Endothelial cell of umbilical vein (primary cell): ENCODE data around the gene PDE4B. TPM values are rescaled to one million over a fixed set of nuclear protein-coding genes. Genes with fewer than 3 reads are reported as not detected.

ENCODE experiments used
- BruUV-seq: library from RNA; stranded (reverse); fragments of 400-500 nt; replicated peaks from 2 replicates; lab custom pipeline; 2021; lab: Mats Ljungman, UMichigan
- CTCF ChIA-PET: fragments of 300-600, 350-600 bp; sonication (Branson Sonifier 250); formaldehyde crosslinking; loops from one replicate; lab custom pipeline; 2021; ENCODE audit warnings: antibody characterized with exemption, inconsistent platforms; lab: Charles Lee
- POLR2A ChIA-PET: fragments of 300-600, 350-600 bp; sonication (Branson Sonifier 250); formaldehyde crosslinking; loops from one replicate; lab custom pipeline; 2021; ENCODE audit warnings: antibody characterized with exemption, inconsistent platforms; lab: Charles Lee
- DNase-seq: peaks from one replicate; pipeline ENCODE4 v3.0.0-alpha.2; 2011; ENCODE audit warnings: low read depth, low spot score
- FAIRE-seq: peaks from 2 replicates; lab custom pipeline; 2011; peaks lifted over from hg19 to GRCh38; lab: Jason Lieb, UNC
- H2AFZ ChIP-seq: 2 replicates; pipeline ENCODE4 v1.6.0; 2012; ENCODE audit warnings: low read depth, low read length, control low read depth, inconsistent platforms
- H3K27ac ChIP-seq: 2 replicates; pipeline ENCODE4 v1.5.1; 2011; ENCODE audit warnings: low read depth, mild to moderate bottlenecking, control low read depth, low read length, moderate library complexity; ENCODE audit not compliant: insufficient read depth
- H3K27me3 ChIP-seq, 2 experiments: 2 replicates each; pipeline versions ENCODE4 v1.6.0 to v1.6.1; 2011; ENCODE audit warnings: low read length in 2 of 2, mixed read lengths in 1 of 2; ENCODE audit not compliant: control insufficient read depth in 2 of 2, insufficient read depth in 2 of 2
- H3K36me3 ChIP-seq, 2 experiments: 2 replicates in 1 of 2; 3 replicates in 1 of 2; pipeline ENCODE4 v1.5.1; 2011; ENCODE audit warnings: low read length in 2 of 2, mild to moderate bottlenecking in 1 of 2, moderate library complexity in 1 of 2; ENCODE audit not compliant: control insufficient read depth in 2 of 2, insufficient read depth in 2 of 2; ENCODE audit errors: extremely low read depth in 1 of 2
- H3K4me1 ChIP-seq: 3 replicates; pipeline ENCODE4 v1.5.1; 2011; ENCODE audit warnings: mild to moderate bottlenecking, low read length; ENCODE audit not compliant: control insufficient read depth, insufficient read depth; ENCODE audit errors: extremely low read depth
- H3K4me2 ChIP-seq: 2 replicates; pipeline ENCODE4 v1.6.1; 2011; ENCODE audit warnings: low read length, control low read depth, mixed read lengths; ENCODE audit not compliant: insufficient read depth
- H3K4me3 ChIP-seq, 3 experiments: fragments of 200-600 bp in 1 of 3; sonication (generic), shearing (Covaris generic) in 1 of 3; replicated peaks in 1 of 3; 2 replicates each; pipeline ENCODE4 v1.5.1; 2011 to 2016; ENCODE audit warnings: control low read depth in 3 of 3, low read length in 3 of 3, mild to moderate bottlenecking in 2 of 3, inconsistent platforms in 1 of 3, low read depth in 1 of 3, moderate library complexity in 1 of 3; ENCODE audit not compliant: insufficient read depth in 1 of 3
- H3K79me2 ChIP-seq: 2 replicates; pipeline ENCODE4 v1.6.0; 2012; ENCODE audit warnings: low read length, inconsistent platforms; ENCODE audit not compliant: control insufficient read depth, insufficient read depth
- H3K9ac ChIP-seq: replicated peaks from 2 replicates; pipeline ENCODE3; 2011; ENCODE audit warnings: low read length, control low read depth; ENCODE audit not compliant: insufficient read depth; ENCODE audit errors: extremely low read depth
- H3K9me1 ChIP-seq: replicated peaks from 3 replicates; pipeline ENCODE4 v1.6.0; 2011; ENCODE audit warnings: mild to moderate bottlenecking, low read length; ENCODE audit not compliant: control insufficient read depth, insufficient read depth; ENCODE audit errors: extremely low read depth
- H3K9me3 ChIP-seq: replicated peaks from 2 replicates; pipeline ENCODE4 v1.5.1; 2012; ENCODE audit warnings: low read length, inconsistent platforms; ENCODE audit not compliant: control insufficient read depth, insufficient read depth
- H4K20me1 ChIP-seq: replicated peaks from 2 replicates; pipeline ENCODE3; 2011; ENCODE audit warnings: mild to moderate bottlenecking, low read length; ENCODE audit not compliant: control insufficient read depth, insufficient read depth; ENCODE audit errors: extremely low read depth
- EZH2 ChIP-seq: IDR thresholded peaks from 2 replicates; pipeline ENCODE4 v1.6.1; 2012; ENCODE audit warnings: borderline replicate concordance, low read depth, mild to moderate bottlenecking, moderate library complexity, low read length, inconsistent platforms; ENCODE audit not compliant: severe bottlenecking
- FOS ChIP-seq: IDR thresholded peaks from 2 replicates; pipeline ENCODE4 v1.6.1; 2011; ENCODE audit warnings: mild to moderate bottlenecking, low read length, moderate library complexity, borderline replicate concordance; ENCODE audit not compliant: insufficient read depth
- GATA2 ChIP-seq: IDR thresholded peaks from 2 replicates; pipeline ENCODE4 v1.7.0; 2011; ENCODE audit warnings: low read depth, mild to moderate bottlenecking, moderate library complexity, mixed read lengths, low read length; ENCODE audit not compliant: insufficient read length, insufficient read depth
- JUN ChIP-seq: IDR thresholded peaks from 2 replicates; pipeline ENCODE4 v1.6.1; 2011; ENCODE audit warnings: borderline replicate concordance, low read depth; ENCODE audit not compliant: insufficient read length, insufficient read depth
- MYC ChIP-seq: IDR thresholded peaks from one replicate; pipeline ENCODE4 v1.6.1; 2011; ENCODE audit warnings: mild to moderate bottlenecking, low read depth, low read length
- POLR2A ChIP-seq: IDR thresholded peaks from 2 replicates; pipeline ENCODE4 v1.6.1; 2012; ENCODE audit warnings: low read depth, mild to moderate bottlenecking, control low read depth, low read length
- POLR2AphosphoS5 ChIP-seq: IDR thresholded peaks from 2 replicates; pipeline ENCODE4 v1.6.1; 2012; ENCODE audit warnings: low read depth, mild to moderate bottlenecking, control low read depth, low read length, moderate library complexity; ENCODE audit not compliant: insufficient read depth
- dilution Hi-C: fragments of 300-500 bp; cut with MboI; formaldehyde crosslinking; loops from one replicate; pipeline ENCODE4 v1.15.0; 2019; ENCODE audit warnings: low sequenced_read_pairs; ENCODE audit not compliant: extremely low pct_ligation_motif_present
- intact Hi-C: fragments of 100-400 bp; cut with micrococcal nuclease; formaldehyde crosslinking; loops from one replicate; pipeline ENCODE4 v1.10.0; 2022
- polyA plus RNA-seq, 4 experiments: library from polyadenylated mRNA; depleted of rRNA in 3 of 4; stranded (reverse) in 3 of 4; unstranded in 1 of 4; fragments of >200 nt; gene quantifications; 2 replicates each; pipeline versions ENCODE4 v1.2.1 to v1.2.3, GENCODE V29; 2011 to 2012; ENCODE audit warnings: missing spikeins in 1 of 4
- total RNA-seq: library from RNA; stranded (reverse); gene quantifications from 2 replicates; pipeline ENCODE4 v1.2.3, GENCODE V29; 2021
- TF ChIP-seq, protein P1 (sequence below): IDR thresholded peaks from 2 replicates; pipeline ENCODE4 v1.6.1; 2011; ENCODE audit not compliant: insufficient read depth, insufficient read length
- TF ChIP-seq, protein P2 (sequence below), 2 donors: IDR thresholded peaks; 1 replicate in 1 of 2; 2 replicates in 1 of 2; pipeline ENCODE4 v1.5.1; 2011; ENCODE audit warnings: low read length in 2 of 2, mild to moderate bottlenecking in 2 of 2, moderate library complexity in 2 of 2, control low read depth in 1 of 2, inconsistent platforms in 1 of 2, low read depth in 1 of 2; ENCODE audit not compliant: insufficient read depth in 1 of 2; ENCODE audit errors: extremely low read depth in 1 of 2

PDE4B gene
- total and polyA plus RNA-seq, 2 donors (not counting 3 experiments of a cell fraction or from before 2014, with no cell fraction given), result 63.5 to 69.8 TPM

DNA sequence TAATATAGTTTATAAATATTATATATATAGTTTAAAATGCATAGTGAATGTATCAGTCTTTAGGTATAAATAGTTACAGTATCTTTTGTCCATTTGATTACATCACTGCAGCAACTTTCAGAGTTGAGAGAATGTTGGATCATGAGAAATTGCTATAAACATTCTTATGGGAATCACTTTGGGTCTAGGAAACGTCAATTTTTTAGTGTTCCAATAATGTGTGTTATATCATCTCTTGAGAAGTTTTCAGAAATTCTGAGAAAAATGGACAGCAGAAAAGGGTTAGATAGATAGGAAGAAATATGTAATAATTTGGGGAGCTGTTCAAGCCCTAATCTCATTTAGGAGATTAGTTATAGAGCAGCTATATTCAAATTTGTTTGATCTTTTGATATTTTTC, 556.1 kb downstream of the PDE4B start:
- FAIRE-seq, result no peak
- ChIA-PET CTCF (interaction anchor here (6.3 kb wide), 1 partner anchor 97 kb away, joined by 43 read pairs; no protein-coding TSS in a partner anchor), POLR2A (interaction anchor here (0.6 to 0.7 kb wide), 2 partner anchors 11 to 80 kb away, joined by 3 to 11 read pairs; no protein-coding TSS in a partner anchor)
- H3K9ac ChIP-seq, result peak overlapping the region; percentile 89
- dilution Hi-C loops, result loop anchor here (25.0 kb wide), 1 partner anchor 189 kb away; the partner anchor contains the start of gene SGIP1
- H3K4me1 ChIP-seq, result peaks cover 100% of the 10 kb centered on the region
- H4K20me1 ChIP-seq, result no peaks in the 10 kb centered on the region
- no peak overlapping the region for H3K4me3 ChIP-seq
- H3K9me1 ChIP-seq, result no peaks in the 10 kb centered on the region
- H3K36me3 ChIP-seq, result no peaks in the 10 kb centered on the region
- peaks cover 91% of the 10 kb centered on the region for H3K79me2 ChIP-seq
- intact Hi-C loops, result loop anchor here (2.0 kb wide), 1 partner anchor 184 kb away; no protein-coding TSS in a partner anchor
- H3K4me2 ChIP-seq, result peak overlapping the region; percentile 60
- H3K27me3 ChIP-seq, result no peaks in the 10 kb centered on the region
- no peak overlapping the region for H2AFZ ChIP-seq
- no peaks in the 10 kb centered on the region for H3K9me3 ChIP-seq
- DNase-seq, result no peak
- BruUV-seq, result no TSS peak
- no peak for TF ChIP-seq POLR2A
- no peak for TF ChIP-seq EZH2
- no peak for TF ChIP-seq FOS
- no peak for TF ChIP-seq JUN
- TF ChIP-seq MYC, result no peak
- TF ChIP-seq GATA2, result no peak
- TF ChIP-seq POLR2AphosphoS5, result no peak
- TF ChIP-seq, protein P1, sequence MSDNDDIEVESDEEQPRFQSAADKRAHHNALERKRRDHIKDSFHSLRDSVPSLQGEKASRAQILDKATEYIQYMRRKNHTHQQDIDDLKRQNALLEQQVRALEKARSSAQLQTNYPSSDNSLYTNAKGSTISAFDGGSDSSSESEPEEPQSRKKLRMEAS, result no peak
- TF ChIP-seq, protein P2, sequence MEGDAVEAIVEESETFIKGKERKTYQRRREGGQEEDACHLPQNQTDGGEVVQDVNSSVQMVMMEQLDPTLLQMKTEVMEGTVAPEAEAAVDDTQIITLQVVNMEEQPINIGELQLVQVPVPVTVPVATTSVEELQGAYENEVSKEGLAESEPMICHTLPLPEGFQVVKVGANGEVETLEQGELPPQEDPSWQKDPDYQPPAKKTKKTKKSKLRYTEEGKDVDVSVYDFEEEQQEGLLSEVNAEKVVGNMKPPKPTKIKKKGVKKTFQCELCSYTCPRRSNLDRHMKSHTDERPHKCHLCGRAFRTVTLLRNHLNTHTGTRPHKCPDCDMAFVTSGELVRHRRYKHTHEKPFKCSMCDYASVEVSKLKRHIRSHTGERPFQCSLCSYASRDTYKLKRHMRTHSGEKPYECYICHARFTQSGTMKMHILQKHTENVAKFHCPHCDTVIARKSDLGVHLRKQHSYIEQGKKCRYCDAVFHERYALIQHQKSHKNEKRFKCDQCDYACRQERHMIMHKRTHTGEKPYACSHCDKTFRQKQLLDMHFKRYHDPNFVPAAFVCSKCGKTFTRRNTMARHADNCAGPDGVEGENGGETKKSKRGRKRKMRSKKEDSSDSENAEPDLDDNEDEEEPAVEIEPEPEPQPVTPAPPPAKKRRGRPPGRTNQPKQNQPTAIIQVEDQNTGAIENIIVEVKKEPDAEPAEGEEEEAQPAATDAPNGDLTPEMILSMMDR (IDR thresholded peaks at IDR 0.05; ENCODE audit: extremely low read depth in 1 of 2, insufficient read depth in 1 of 2, low read depth in 1 of 2, low read length in 2 of 2), result no peak
- H3K27ac ChIP-seq, result peak overlapping the region; percentile 96
